Suprapubic skin (tissue), 4 donors: ENCODE measurements around the gene HIGD2A. TPM values are rescaled to one million over a fixed set of nuclear protein-coding genes. Genes with fewer than 3 reads are reported as not detected.

Experiments used
- DNase-seq, 2 donors: peaks; one replicate each; pipeline ENCODE4 v3.0.0-alpha.2; 2019; ENCODE audit warnings: low spot score in 2 of 2
- H3K27ac ChIP-seq: fragments of 200-600 bp; sonication (generic); one replicate; pipeline ENCODE4 v1.5.1; 2019
- H3K27me3 ChIP-seq: fragments of 200-600 bp; sonication (generic); one replicate; pipeline ENCODE4 v1.5.1; 2019
- H3K36me3 ChIP-seq: fragments of 200-600 bp; sonication (generic); one replicate; pipeline ENCODE4 v1.5.1; 2019
- H3K4me1 ChIP-seq: fragments of 200-600 bp; sonication (generic); one replicate; pipeline ENCODE4 v1.5.1; 2019
- H3K4me3 ChIP-seq: fragments of 200-600 bp; sonication (generic); one replicate; pipeline ENCODE4 v1.5.1; 2019; ENCODE audit warnings: mild to moderate bottlenecking
- H3K9me3 ChIP-seq: fragments of 200-600 bp; sonication (generic); one replicate; pipeline ENCODE4 v1.5.1; 2019
- EP300 ChIP-seq: sonication (generic); formaldehyde crosslinking; IDR thresholded peaks from one replicate; pipeline ENCODE4 v1.6.1; 2017; ENCODE audit warnings: antibody characterized with exemption
- POLR2A ChIP-seq, 2 donors: fragments of 450-650 bp; IDR thresholded peaks; one replicate each; pipeline ENCODE4 v1.6.1; 2017; ENCODE audit warnings: antibody characterized with exemption in 2 of 2, mild to moderate bottlenecking in 2 of 2, moderate library complexity in 2 of 2
- POLR2AphosphoS5 ChIP-seq, 3 donors: sonication (generic); formaldehyde crosslinking; IDR thresholded peaks; one replicate each; pipeline ENCODE4 v1.6.1; 2017; ENCODE audit warnings: antibody characterized with exemption in 3 of 3
- WGBS: methylation state at CpG from one replicate; pipeline ENCODE4 v1.1.5; 2018; 5-methylcytosine and 5-hydroxymethylcytosine counted together
- total RNA-seq, 4 donors: library from RNA; depleted of rRNA; stranded (reverse); fragments of >200 nt; gene quantifications; one replicate each; pipeline ENCODE4 v1.1.0, GENCODE V29; 2016
- TF ChIP-seq, protein P1 (sequence below), 2 donors: fragments of 200-600 bp in 1 of 2; fragments of 450-650 bp in 1 of 2; sonication (generic) in 1 of 2; IDR thresholded peaks; one replicate each; pipeline ENCODE4 v1.5.1; 2016 to 2019; ENCODE audit warnings: antibody characterized with exemption in 2 of 2, mild to moderate bottlenecking in 1 of 2, moderate library complexity in 1 of 2

The HIGD2A gene
- total RNA-seq, 4 donors from 2014 or later, result 119 to 173 (median 161) TPM

- no peaks in the 10 kb centered on the region for H3K9me3 ChIP-seq
- H3K4me1 ChIP-seq, result no peaks in the 10 kb centered on the region
- no peak for TF ChIP-seq EP300
- TF ChIP-seq POLR2AphosphoS5 (IDR thresholded peaks at IDR 0.05), result no peak
- TF ChIP-seq POLR2A (IDR thresholded peaks at IDR 0.05), result no peak
- TF ChIP-seq, protein P1, sequence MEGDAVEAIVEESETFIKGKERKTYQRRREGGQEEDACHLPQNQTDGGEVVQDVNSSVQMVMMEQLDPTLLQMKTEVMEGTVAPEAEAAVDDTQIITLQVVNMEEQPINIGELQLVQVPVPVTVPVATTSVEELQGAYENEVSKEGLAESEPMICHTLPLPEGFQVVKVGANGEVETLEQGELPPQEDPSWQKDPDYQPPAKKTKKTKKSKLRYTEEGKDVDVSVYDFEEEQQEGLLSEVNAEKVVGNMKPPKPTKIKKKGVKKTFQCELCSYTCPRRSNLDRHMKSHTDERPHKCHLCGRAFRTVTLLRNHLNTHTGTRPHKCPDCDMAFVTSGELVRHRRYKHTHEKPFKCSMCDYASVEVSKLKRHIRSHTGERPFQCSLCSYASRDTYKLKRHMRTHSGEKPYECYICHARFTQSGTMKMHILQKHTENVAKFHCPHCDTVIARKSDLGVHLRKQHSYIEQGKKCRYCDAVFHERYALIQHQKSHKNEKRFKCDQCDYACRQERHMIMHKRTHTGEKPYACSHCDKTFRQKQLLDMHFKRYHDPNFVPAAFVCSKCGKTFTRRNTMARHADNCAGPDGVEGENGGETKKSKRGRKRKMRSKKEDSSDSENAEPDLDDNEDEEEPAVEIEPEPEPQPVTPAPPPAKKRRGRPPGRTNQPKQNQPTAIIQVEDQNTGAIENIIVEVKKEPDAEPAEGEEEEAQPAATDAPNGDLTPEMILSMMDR (IDR thresholded peaks at IDR 0.05), result no peak
- H3K4me3 ChIP-seq, result no peak overlapping the region
- DNase-seq, result no peak
- 70% methylated on average over 4 of the region's 4 CpGs for WGBS
- H3K27me3 ChIP-seq, result no peaks in the 10 kb centered on the region
- H3K27ac ChIP-seq, result no peak overlapping the region
- H3K36me3 ChIP-seq, result no peaks in the 10 kb centered on the region
These were observed 39.4 kb downstream of the HIGD2A start for GRCh38 chr5:176427971-176428370.

DNA sequence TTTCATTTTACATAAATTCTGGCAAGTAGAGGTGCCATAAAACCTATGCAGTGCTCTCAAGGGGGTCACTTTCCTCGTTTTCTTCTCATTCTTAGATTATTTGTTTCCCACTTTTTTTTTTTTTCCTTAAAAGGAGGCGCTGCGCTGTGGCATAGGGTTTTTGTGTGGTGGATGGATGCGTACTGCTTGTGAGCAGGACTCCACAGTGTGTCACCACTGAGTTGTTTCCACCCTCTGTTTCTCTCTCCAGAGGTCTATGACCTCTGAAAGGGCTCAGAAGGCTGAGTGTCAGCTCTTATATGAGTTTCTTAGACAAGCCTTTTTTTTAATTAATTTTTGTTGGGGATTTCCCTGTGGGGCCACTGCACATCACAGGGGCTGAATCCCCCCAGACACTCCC lies 41.4 kb downstream of the HIGD2A start:
- no peak for DNase-seq
- no peak overlapping the region for H3K4me3 ChIP-seq
- WGBS, result 61% methylated on average over 4 of the region's 4 CpGs
- no peak overlapping the region for H3K27ac ChIP-seq
- H3K9me3 ChIP-seq, result no peaks in the 10 kb centered on the region
- H3K36me3 ChIP-seq, result no peaks in the 10 kb centered on the region
- no peaks in the 10 kb centered on the region for H3K27me3 ChIP-seq
- H3K4me1 ChIP-seq, result no peaks in the 10 kb centered on the region
- TF ChIP-seq POLR2A (IDR thresholded peaks at IDR 0.05), result no peak
- TF ChIP-seq EP300, result no peak
- TF ChIP-seq POLR2AphosphoS5 (IDR thresholded peaks at IDR 0.05), result no peak
- TF ChIP-seq, protein P1 (IDR thresholded peaks at IDR 0.05), result no peak

GRCh38 chr5:176432707-176433106 lies 44.2 kb downstream of the HIGD2A start:
- TF ChIP-seq EP300 (no peak), POLR2A (IDR thresholded peaks at IDR 0.05) (no peak), POLR2AphosphoS5 (IDR thresholded peaks at IDR 0.05) (no peak)
- TF ChIP-seq, protein P1 (IDR thresholded peaks at IDR 0.05), result no peak
- no peaks in the 10 kb centered on the region for H3K4me1 ChIP-seq

GRCh38 chr5:176436656-176437055 lies 48.1 kb downstream of the HIGD2A start:
- Histone ChIP-seq H3K4me3 (no peak overlapping the region), H3K9me3 (no peaks in the 10 kb centered on the region), H3K27me3 (peaks cover 3% of the 10 kb centered on the region), H3K27ac (no peak overlapping the region), H3K36me3 (no peaks in the 10 kb centered on the region), H3K4me1 (no peaks in the 10 kb centered on the region)
- no peak for DNase-seq
- 37% methylated on average over 5 of the region's 5 CpGs for WGBS
- TF ChIP-seq POLR2A (IDR thresholded peaks at IDR 0.05) (no peak), POLR2AphosphoS5 (IDR thresholded peaks at IDR 0.05) (no peak), EP300 (no peak)
- TF ChIP-seq, protein P1 (IDR thresholded peaks at IDR 0.05), result no peak

More at GRCh38 chr5:176432707-176433106, 44.2 kb downstream of the HIGD2A start:
- Histone ChIP-seq H3K36me3 (no peaks in the 10 kb centered on the region), H3K27ac (no peak overlapping the region), H3K4me3 (no peak overlapping the region), H3K27me3 (no peaks in the 10 kb centered on the region), H3K9me3 (no peaks in the 10 kb centered on the region)
- no peak for DNase-seq
- 90% methylated on average over 5 of the region's 5 CpGs for WGBS

DNA sequence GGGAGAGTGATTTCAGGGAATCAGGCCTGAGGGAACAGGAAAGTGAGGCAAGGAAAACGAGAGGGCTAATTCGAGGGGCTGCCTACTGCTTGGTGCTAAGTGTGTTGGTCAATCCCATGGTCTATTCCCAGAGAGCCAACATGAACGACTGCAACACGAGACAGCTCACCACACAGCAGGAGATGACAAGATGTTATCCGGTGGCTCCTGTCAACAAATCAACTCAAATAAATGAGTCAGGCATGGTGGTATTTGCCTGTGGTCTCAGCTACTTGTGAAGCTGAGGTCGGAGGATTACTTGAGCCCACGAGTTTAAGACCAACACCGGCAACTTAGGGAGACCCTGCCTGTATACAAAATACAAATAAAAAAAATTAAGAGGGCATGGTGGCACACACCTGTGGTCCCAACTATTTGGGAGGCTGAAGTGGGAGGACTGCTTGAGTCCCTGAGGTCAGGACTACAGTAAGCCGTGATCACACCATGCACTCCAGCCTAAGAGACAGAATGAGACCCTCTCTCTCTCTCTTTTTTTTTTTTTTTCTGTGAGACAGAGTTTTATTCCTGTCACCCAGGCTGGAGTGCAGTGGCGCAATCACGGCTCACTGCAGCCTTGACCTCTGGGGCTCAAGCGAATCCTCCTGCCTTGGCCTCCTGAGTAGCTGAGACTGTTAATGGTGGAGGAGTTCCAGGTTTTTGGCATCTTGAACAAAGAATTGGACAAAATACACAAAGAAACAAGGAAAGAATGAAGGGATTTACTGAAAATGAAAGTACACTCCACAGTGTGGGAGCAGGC lies 50.6 kb downstream of the HIGD2A start:
- H3K36me3 ChIP-seq, result no peaks in the 10 kb centered on the region
- 83% methylated on average over 12 of the region's 12 CpGs for WGBS
- H3K4me3 ChIP-seq, result no peak overlapping the region
- H3K9me3 ChIP-seq, result no peaks in the 10 kb centered on the region
- peaks cover 3% of the 10 kb centered on the region for H3K27me3 ChIP-seq
- TF ChIP-seq, protein P1 (IDR thresholded peaks at IDR 0.05), result no peak
- no peak for TF ChIP-seq EP300
- no peak for TF ChIP-seq POLR2A (IDR thresholded peaks at IDR 0.05)
- no peak for TF ChIP-seq POLR2AphosphoS5 (IDR thresholded peaks at IDR 0.05)
- DNase-seq, result no peak
- no peaks in the 10 kb centered on the region for H3K4me1 ChIP-seq
- H3K27ac ChIP-seq, result no peak overlapping the region
